GM10847 (cell line): ENCODE data around the gene SERPINA5.

ENCODE experiments used
- POLR2A ChIP-seq: IDR thresholded peaks from 2 replicates; pipeline ENCODE4 v1.6.1; 2011; ENCODE audit not compliant: insufficient read length; ENCODE audit errors: extremely low read depth

SERPINA5 gene

GRCh38 chr14:94601884-94602391, 20.7 kb downstream of the SERPINA5 start:
- TF ChIP-seq POLR2A: no peak

- no peak for TF ChIP-seq POLR2A
These were observed 21.5 kb downstream of the SERPINA5 start for GRCh38 chr14:94602722-94603121.

GRCh38 chr14:94605361-94605760, 24.1 kb downstream of the SERPINA5 start:
- no peak for TF ChIP-seq POLR2A

- no peak for TF ChIP-seq POLR2A
These were observed 30.0 kb downstream of the SERPINA5 start for GRCh38 chr14:94611179-94611578.

- TF ChIP-seq POLR2A: no peak
These were observed 30.9 kb downstream of the SERPINA5 start, which contains the start of gene SERPINA3 for GRCh38 chr14:94612174-94612573. TSS of gene SERPINA3 (plus strand) at chr14:94612391. CDS start at chr14:94614442, 2,051 bp downstream.

GRCh38 chr14:94612580-94613554, 31.6 kb downstream of the SERPINA5 start:
- TF ChIP-seq POLR2A: no peak

- no peak for TF ChIP-seq POLR2A
These were observed 32.8 kb downstream of the SERPINA5 start for GRCh38 chr14:94613720-94614644.

- TF ChIP-seq POLR2A: no peak
These were observed 33.6 kb downstream of the SERPINA5 start for GRCh38 chr14:94614802-94615201.

GRCh38 chr14:94615254-94615653, 34.0 kb downstream of the SERPINA5 start:
- no peak for TF ChIP-seq POLR2A

- no peak for TF ChIP-seq POLR2A
These were observed 34.8 kb downstream of the SERPINA5 start for GRCh38 chr14:94615823-94616570.

- no peak for TF ChIP-seq POLR2A
These were observed 36.2 kb downstream of the SERPINA5 start for GRCh38 chr14:94617366-94617941.

- TF ChIP-seq POLR2A: no peak
These were observed 37.0 kb downstream of the SERPINA5 start for GRCh38 chr14:94617988-94618822.

GRCh38 chr14:94619297-94619696, 38.1 kb downstream of the SERPINA5 start:
- TF ChIP-seq POLR2A: no peak
